MCF 10A (cell line): ENCODE data around the gene SSR2. TPM values are rescaled to one million over a fixed set of nuclear protein-coding genes. Genes with fewer than 3 reads are reported as not detected.

Source experiments
- BruUV-seq: library from RNA; stranded (reverse); fragments of 400-500 nt; replicated peaks from 2 replicates; lab custom pipeline; 2021; lab: Mats Ljungman, UMichigan
- CTCF ChIA-PET: fragments of 300-600 bp; sonication (Branson Sonifier 250); formaldehyde crosslinking; extraction: SDS; loops from one replicate; lab custom pipeline; 2021; ENCODE audit warnings: antibody characterized with exemption, inconsistent platforms; lab: Yijun Ruan, JAX
- POLR2A ChIA-PET: fragments of 300-600, 350-650 bp; sonication (Branson Sonifier 250); formaldehyde crosslinking; extraction: SDS; loops from one replicate; lab custom pipeline; 2020; ENCODE audit warnings: antibody characterized with exemption, inconsistent platforms; lab: Yijun Ruan, JAX
- DNase-seq: peaks from one replicate; pipeline ENCODE4 v3.0.0-alpha.2; 2018; ENCODE audit not compliant: unreplicated experiment
- H3K27ac Mint-ChIP-seq: one replicate; pipeline ENCODE4 v1.8.0; 2022; ENCODE audit warnings: mild to moderate bottlenecking, low read depth, mixed read lengths; ENCODE audit not compliant: unreplicated experiment
- H3K27me3 Mint-ChIP-seq: one replicate; pipeline ENCODE4 v1.8.0; 2022; ENCODE audit warnings: mixed read lengths; ENCODE audit not compliant: insufficient read depth, unreplicated experiment
- H3K36me3 Mint-ChIP-seq: one replicate; pipeline ENCODE4 v1.8.0; 2022; ENCODE audit warnings: mild to moderate bottlenecking, moderate library complexity, mixed read lengths; ENCODE audit not compliant: insufficient read depth, unreplicated experiment
- H3K4me1 Mint-ChIP-seq: one replicate; pipeline ENCODE4 v1.8.0; 2022; ENCODE audit warnings: mixed read lengths; ENCODE audit not compliant: insufficient read depth, unreplicated experiment
- H3K4me3 Mint-ChIP-seq: one replicate; pipeline ENCODE4 v1.8.0; 2022; ENCODE audit warnings: mild to moderate bottlenecking, moderate library complexity, mixed read lengths; ENCODE audit not compliant: unreplicated experiment
- H3K9me3 Mint-ChIP-seq: one replicate; pipeline ENCODE4 v1.8.0; 2022; ENCODE audit warnings: mixed read lengths; ENCODE audit not compliant: unreplicated experiment
- CTCF ChIP-seq: fragments of 200-600 bp; IDR thresholded peaks from one replicate; pipeline ENCODE4 v1.8.0; 2022; ENCODE audit warnings: antibody characterized with exemption, mild to moderate bottlenecking; ENCODE audit not compliant: unreplicated experiment
- intact Hi-C: fragments of 100-400 bp; cut with micrococcal nuclease; formaldehyde crosslinking; loops from 2 replicates; pipeline ENCODE4 v1.14.1; 2022
- total RNA-seq: library from RNA; stranded (reverse); gene quantifications from 2 replicates; pipeline ENCODE4 v1.2.3, GENCODE V29; 2022

Gene SSR2
- total RNA-seq, 1 experiment from 2014 or later: 477 TPM

- TF ChIP-seq CTCF: no peak
- intact Hi-C loops: loop anchor here (1.0 kb wide), 1 partner anchor 10 kb away; no protein-coding TSS in a partner anchor
- no TSS peak for BruUV-seq
- DNase-seq: no peak
- Mint-ChIP-seq H3K9me3 (no peaks in the 10 kb centered on the region), H3K27me3 (no peaks in the 10 kb centered on the region), H3K4me1 (peaks cover 71% of the 10 kb centered on the region), H3K27ac (peak overlapping the region; percentile 90), H3K4me3 (no peak overlapping the region), H3K36me3 (peaks cover 42% of the 10 kb centered on the region)
- ChIA-PET CTCF (interaction anchor here (0.5 to 9.9 kb wide), 11 partner anchors 10 to 119 kb away, joined by 3 to 73 read pairs (median 5); no protein-coding TSS in a partner anchor), POLR2A (interaction anchor here (3.1 to 13.3 kb wide), 4 partner anchors 9 to 41 kb away, joined by 14 to 294 read pairs (median 228); partner anchors contain the start of genes KHDC4 and RXFP4)
Observed at GRCh38 chr1:155973723-155974122, 47.0 kb downstream of the SSR2 start.

- peak overlapping the region; percentile 81 for H3K27ac Mint-ChIP-seq
- H3K4me3 Mint-ChIP-seq: no peak overlapping the region
- intact Hi-C loops: no loop called here
- H3K36me3 Mint-ChIP-seq: peaks cover 52% of the 10 kb centered on the region
- no peaks in the 10 kb centered on the region for H3K9me3 Mint-ChIP-seq
- H3K27me3 Mint-ChIP-seq: no peaks in the 10 kb centered on the region
- peaks cover 71% of the 10 kb centered on the region for H3K4me1 Mint-ChIP-seq
- TF ChIP-seq CTCF: no peak
- ChIA-PET POLR2A (interaction anchor here (0.6 to 13.3 kb wide), 5 partner anchors 8 to 40 kb away, joined by 4 to 294 read pairs (median 196); partner anchors contain the start of genes KHDC4 and RXFP4), CTCF (interaction anchor here (0.6 to 9.9 kb wide), 3 partner anchors 10 to 509 kb away, joined by 3 to 73 read pairs (median 3); no protein-coding TSS in a partner anchor)
- BruUV-seq: no TSS peak
- no peak for DNase-seq
Observed at GRCh38 chr1:155971910-155972809, 48.6 kb downstream of the SSR2 start.

- TF ChIP-seq CTCF: no peak
- ChIA-PET POLR2A (interaction anchor here (0.7 to 1.7 kb wide), 3 partner anchors 9 to 36 kb away, joined by 3 to 6 read pairs (median 4); no protein-coding TSS in a partner anchor), CTCF (interaction anchor here (0.6 to 0.8 kb wide), 2 partner anchors 25 to 35 kb away, joined by 3 read pairs; no protein-coding TSS in a partner anchor)
- H3K27ac Mint-ChIP-seq: peak overlapping the region; percentile 46
- no TSS peak for BruUV-seq
- intact Hi-C loops: no loop called here
- peak; percentile 75 for DNase-seq
- H3K36me3 Mint-ChIP-seq: peaks cover 59% of the 10 kb centered on the region
- peaks cover 56% of the 10 kb centered on the region for H3K4me1 Mint-ChIP-seq
- H3K4me3 Mint-ChIP-seq: no peak overlapping the region
- H3K27me3 Mint-ChIP-seq: no peaks in the 10 kb centered on the region
- no peaks in the 10 kb centered on the region for H3K9me3 Mint-ChIP-seq
Observed at GRCh38 chr1:155970531-155971167, 50.1 kb downstream of the SSR2 start.
